GM23338 (cell line): ENCODE data around the gene INHA. TPM values are rescaled to one million over a fixed set of nuclear protein-coding genes. Genes with fewer than 3 reads are reported as not detected.

Experiments used
- ATAC-seq: fragments of 200-7000 bp; cut with Tn5 transposase; 3 replicates; pipeline ENCODE4 v1.9.1; 2020
- DNase-seq: peaks from one replicate; pipeline ENCODE4 v3.0.0-alpha.2; 2015; ENCODE audit warnings: low spot score
- H2AFZ ChIP-seq: fragments of 200-600 bp; sonication (generic); 2 replicates; pipeline ENCODE4 v1.8.0; 2016; ENCODE audit warnings: antibody characterized with exemption, mild to moderate bottlenecking, moderate library complexity
- H3F3A ChIP-seq: fragments of 200-600 bp; sonication (generic); replicated peaks from 2 replicates; pipeline ENCODE4 v1.8.0; 2017; ENCODE audit warnings: antibody characterized with exemption, mixed run types, low read depth
- H3K27ac ChIP-seq: fragments of 200-600 bp; sonication (generic); 2 replicates; pipeline ENCODE4 v1.6.1; 2016; ENCODE audit warnings: low read depth
- H3K27me3 ChIP-seq: fragments of 200-600 bp; sonication (generic); 2 replicates; pipeline ENCODE4 v1.8.0; 2016; ENCODE audit warnings: mild to moderate bottlenecking, mixed run types, moderate library complexity; ENCODE audit not compliant: insufficient read depth
- H3K36me3 ChIP-seq: fragments of 200-600 bp; sonication (generic); 2 replicates; pipeline ENCODE4 v1.8.0; 2016; ENCODE audit warnings: mild to moderate bottlenecking; ENCODE audit not compliant: insufficient read depth
- H3K4me1 ChIP-seq: fragments of 200-600 bp; sonication (generic); 2 replicates; pipeline ENCODE4 v1.8.0; 2016; ENCODE audit warnings: mild to moderate bottlenecking, moderate library complexity; ENCODE audit not compliant: insufficient read depth
- H3K4me2 ChIP-seq: fragments of 200-600 bp; sonication (generic); 2 replicates; pipeline ENCODE4 v1.7.1; 2017; ENCODE audit warnings: mixed run types
- H3K4me3 ChIP-seq: fragments of 200-600 bp; sonication (generic); 2 replicates; pipeline ENCODE4 v1.6.1; 2016; ENCODE audit warnings: mixed run types
- H3K79me2 ChIP-seq: fragments of 200-600 bp; sonication (generic); replicated peaks from 2 replicates; pipeline ENCODE4 v1.8.0; 2017; ENCODE audit warnings: mild to moderate bottlenecking; ENCODE audit not compliant: insufficient read depth
- H3K9me2 ChIP-seq: fragments of 200-600 bp; sonication (generic); 2 replicates; pipeline ENCODE4 v1.8.0; 2017; ENCODE audit not compliant: insufficient read depth
- H4K20me1 ChIP-seq: fragments of 200-600 bp; sonication (generic); replicated peaks from 2 replicates; pipeline ENCODE4 v1.8.0; 2017; ENCODE audit warnings: mild to moderate bottlenecking; ENCODE audit not compliant: insufficient read depth
- H3K27ac Mint-ChIP-seq: 2 replicates; pipeline ENCODE4 v1.8.0; 2020; ENCODE audit warnings: inconsistent platforms, mild to moderate bottlenecking, moderate library complexity, mixed read lengths
- H3K27me3 Mint-ChIP-seq: 3 replicates; pipeline ENCODE4 v1.8.0; 2022; ENCODE audit warnings: low read depth, mild to moderate bottlenecking, moderate library complexity, mixed read lengths, inconsistent platforms; ENCODE audit not compliant: insufficient read depth, poor library complexity
- H3K36me3 Mint-ChIP-seq: 3 replicates; pipeline ENCODE4 v1.8.0; 2021; ENCODE audit warnings: low read depth, mild to moderate bottlenecking, inconsistent platforms, moderate library complexity, mixed read lengths
- H3K4me1 Mint-ChIP-seq: 3 replicates; pipeline ENCODE4 v1.8.0; 2020; ENCODE audit warnings: mild to moderate bottlenecking, inconsistent platforms, mixed read lengths
- H3K4me3 Mint-ChIP-seq: 3 replicates; pipeline ENCODE4 v1.8.0; 2021; ENCODE audit warnings: moderate library complexity, mild to moderate bottlenecking, inconsistent platforms, mixed read lengths
- H3K9me3 Mint-ChIP-seq: 3 replicates; pipeline ENCODE4 v1.8.0; 2020; ENCODE audit warnings: moderate library complexity, mild to moderate bottlenecking, inconsistent platforms, mixed read lengths
- CREB1 ChIP-seq: fragments of 250-450 bp; sonication (Bioruptor Pico); IDR thresholded peaks from 2 replicates; pipeline ENCODE4 v1.5.0; 2020; ENCODE audit warnings: low read depth, mild to moderate bottlenecking, moderate library complexity
- CTCF ChIP-seq, 2 experiments: fragments of 200-600 bp in 1 of 2; sonication (generic) in 1 of 2; conservative IDR thresholded peaks; 2 replicates each; pipeline versions ENCODE4 v1.5.1 to v1.6.1; 2016 to 2017; ENCODE audit warnings: antibody characterized with exemption in 2 of 2, low read depth in 2 of 2, mild to moderate bottlenecking in 2 of 2, moderate library complexity in 1 of 2
- ETS1 ChIP-seq: IDR thresholded peaks from 2 replicates; pipeline ENCODE4 v1.6.1; 2016; ENCODE audit warnings: antibody characterized with exemption
- EZH2 ChIP-seq: fragments of 200-600 bp; sonication (generic); IDR thresholded peaks from one replicate; pipeline ENCODE4 v1.8.0; 2017; ENCODE audit warnings: antibody characterized with exemption, mild to moderate bottlenecking, low read depth; ENCODE audit not compliant: unreplicated experiment
- EZH2phosphoT487 ChIP-seq: fragments of 200-600 bp; sonication (generic); IDR thresholded peaks from one replicate; pipeline ENCODE4 v1.8.1; 2018; ENCODE audit warnings: antibody characterized with exemption; ENCODE audit not compliant: unreplicated experiment
- JUNB ChIP-seq: IDR thresholded peaks from one replicate; pipeline ENCODE4 v1.6.1; 2016; ENCODE audit warnings: antibody characterized with exemption; ENCODE audit not compliant: unreplicated experiment
- POLR2AphosphoS5 ChIP-seq: IDR thresholded peaks from 2 replicates; pipeline ENCODE4 v1.6.1; 2016; ENCODE audit warnings: antibody characterized with exemption, low read depth
- REST ChIP-seq: IDR thresholded peaks from one replicate; pipeline ENCODE4 v1.6.1; 2018; ENCODE audit warnings: antibody characterized with exemption; ENCODE audit not compliant: unreplicated experiment
- ZNF114 ChIP-seq: fragments of 250-450 bp; sonication (Bioruptor Pico); IDR thresholded peaks from 2 replicates; pipeline ENCODE4 v1.5.0; 2020; ENCODE audit warnings: mild to moderate bottlenecking, moderate library complexity
- ZNF331 ChIP-seq: fragments of 250-450 bp; sonication (Bioruptor Pico); IDR thresholded peaks from 2 replicates; pipeline ENCODE4 v1.5.0; 2020; ENCODE audit warnings: low read depth, mild to moderate bottlenecking, moderate library complexity
- polyA plus RNA-seq: library from polyadenylated mRNA; unstranded; fragments of >200 nt; fragmentation: Nextera tagmentation; extraction: Ambion mirVana; gene quantifications from 2 replicates; pipeline ENCODE4 v1.2.1, GENCODE V29; 2016
- total RNA-seq: library from RNA; depleted of rRNA; stranded (reverse); fragments of >200 nt; shearing (Covaris generic); gene quantifications from 2 replicates; pipeline ENCODE4 v1.2.3, GENCODE V29; 2014

The INHA gene
- total and polyA plus RNA-seq, 2 experiments from 2014 or later, result 1.5 to 1.6 TPM

- Mint-ChIP-seq H3K9me3 (no peaks in the 10 kb centered on the region; the same call in 2 of the 3 replicates), H3K27ac (no peak overlapping the region), H3K27me3 (peaks cover 19% of the 10 kb centered on the region), H3K4me3 (peak overlapping the region; percentile 90; the same call in 2 of the 3 replicates), H3K36me3 (peaks cover 32% of the 10 kb centered on the region), H3K4me1 (peaks cover 20% of the 10 kb centered on the region)
- TF ChIP-seq EZH2 (no peak), JUNB (no peak), POLR2AphosphoS5 (no peak), EZH2phosphoT487 (no peak), ZNF114 (CRISPR knock-in tag) (no peak), ETS1 (no peak), ZNF331 (CRISPR knock-in tag) (no peak)
- H3K4me1 ChIP-seq, result peaks cover 9% of the 10 kb centered on the region
- DNase-seq (no peak), ATAC-seq (no peak)
- no peak overlapping the region for H3K27ac ChIP-seq
- H3K27me3 ChIP-seq, result peaks cover 9% of the 10 kb centered on the region; the same call in 1 of the 2 replicates
- no peak overlapping the region; the same call in 1 of the 2 replicates for H3K4me3 ChIP-seq
- no peaks in the 10 kb centered on the region for H3K9me2 ChIP-seq
- peak overlapping the region; percentile 95; the same call in 1 of the 2 replicates for H3K4me2 ChIP-seq
- peaks cover 9% of the 10 kb centered on the region for H3K36me3 ChIP-seq
- no peak overlapping the region for H2AFZ ChIP-seq
- peaks cover 18% of the 10 kb centered on the region for H4K20me1 ChIP-seq
- peaks cover 12% of the 10 kb centered on the region for H3F3A ChIP-seq
- peaks cover 14% of the 10 kb centered on the region for H3K79me2 ChIP-seq
Observed at GRCh38 chr2:219545295-219545942, 26.7 kb upstream of the INHA start.

GRCh38 chr2:219545943-219546352 is 26.2 kb upstream of the INHA start:
- H3K27me3 Mint-ChIP-seq, result peaks cover 22% of the 10 kb centered on the region
- H3K27me3 ChIP-seq, result peaks cover 9% of the 10 kb centered on the region; the same call in 1 of the 2 replicates
- no peaks in the 10 kb centered on the region; the same call in 2 of the 3 replicates for H3K9me3 Mint-ChIP-seq
- no peaks in the 10 kb centered on the region for H3K9me2 ChIP-seq
- H4K20me1 ChIP-seq, result peaks cover 17% of the 10 kb centered on the region
- peaks cover 5% of the 10 kb centered on the region for H3K36me3 ChIP-seq
- ATAC-seq (no peak), DNase-seq (no peak)
- H3F3A ChIP-seq, result peaks cover 10% of the 10 kb centered on the region
- H3K36me3 Mint-ChIP-seq, result peaks cover 27% of the 10 kb centered on the region
- peaks cover 12% of the 10 kb centered on the region for H3K79me2 ChIP-seq
- no peak overlapping the region for H3K27ac Mint-ChIP-seq
- peaks cover 12% of the 10 kb centered on the region for H3K4me1 ChIP-seq
- H3K27ac ChIP-seq, result no peak overlapping the region
- H2AFZ ChIP-seq, result no peak overlapping the region
- no peak overlapping the region for H3K4me3 ChIP-seq
- H3K4me3 Mint-ChIP-seq, result no peak overlapping the region; the same call in 2 of the 3 replicates
- no peak overlapping the region for H3K4me2 ChIP-seq
- peaks cover 23% of the 10 kb centered on the region for H3K4me1 Mint-ChIP-seq
- no peak for TF ChIP-seq REST
- no peak for TF ChIP-seq CREB1 (CRISPR knock-in tag)
- no peak for TF ChIP-seq CTCF (conservative IDR thresholded peaks at IDR 0.05; ENCODE audit: low read depth in 2 of 2)
- no peak for TF ChIP-seq ETS1
